ENCODE results near the gene TENM4. TPM values are rescaled to one million over a fixed set of nuclear protein-coding genes. Genes with fewer than 3 reads are reported as not detected.

The TENM4 gene
- total RNA-seq, 4 donors from 2014 or later: 2.3 to 18.9 (median 4.5) TPM

DNA sequence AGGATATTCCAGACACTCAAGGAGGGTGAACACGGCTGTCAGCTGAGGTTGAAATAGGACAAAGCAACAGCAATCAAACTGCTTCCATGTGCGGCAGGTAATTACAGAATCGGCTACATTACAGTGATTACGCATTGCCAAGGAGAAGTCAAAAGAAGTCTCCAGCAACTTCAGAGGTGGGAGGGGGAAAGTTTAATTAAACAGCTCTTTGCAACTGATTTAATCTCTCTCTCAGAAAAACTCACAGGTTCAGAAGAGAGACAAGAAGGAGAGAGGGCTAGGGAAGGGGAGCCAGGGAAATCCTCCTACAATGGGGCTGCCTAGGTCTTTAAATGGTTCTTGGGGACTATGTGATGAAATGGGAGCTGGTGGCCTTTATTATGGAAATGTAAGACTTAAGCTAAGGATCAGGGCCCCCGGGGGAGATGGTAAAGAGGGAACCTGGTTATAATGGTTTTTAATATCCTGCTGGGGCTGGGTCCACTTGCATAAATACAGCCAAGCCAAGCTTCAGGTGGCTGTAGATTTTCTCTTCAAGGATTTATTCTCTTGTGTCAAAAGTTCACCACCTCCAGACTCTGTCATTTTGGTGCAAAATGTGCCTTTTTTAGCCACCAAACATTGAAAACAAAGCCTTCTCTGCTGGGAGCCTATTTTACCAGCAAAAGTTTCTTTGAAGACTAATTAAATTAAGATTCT lies 511.5 kb downstream of the TENM4 start:
- DNase-seq (ENCODE audit: low spot score): no peak
- ATAC-seq (ENCODE audit: low FRiP score): no peak
- TF ChIP-seq, protein P1, sequence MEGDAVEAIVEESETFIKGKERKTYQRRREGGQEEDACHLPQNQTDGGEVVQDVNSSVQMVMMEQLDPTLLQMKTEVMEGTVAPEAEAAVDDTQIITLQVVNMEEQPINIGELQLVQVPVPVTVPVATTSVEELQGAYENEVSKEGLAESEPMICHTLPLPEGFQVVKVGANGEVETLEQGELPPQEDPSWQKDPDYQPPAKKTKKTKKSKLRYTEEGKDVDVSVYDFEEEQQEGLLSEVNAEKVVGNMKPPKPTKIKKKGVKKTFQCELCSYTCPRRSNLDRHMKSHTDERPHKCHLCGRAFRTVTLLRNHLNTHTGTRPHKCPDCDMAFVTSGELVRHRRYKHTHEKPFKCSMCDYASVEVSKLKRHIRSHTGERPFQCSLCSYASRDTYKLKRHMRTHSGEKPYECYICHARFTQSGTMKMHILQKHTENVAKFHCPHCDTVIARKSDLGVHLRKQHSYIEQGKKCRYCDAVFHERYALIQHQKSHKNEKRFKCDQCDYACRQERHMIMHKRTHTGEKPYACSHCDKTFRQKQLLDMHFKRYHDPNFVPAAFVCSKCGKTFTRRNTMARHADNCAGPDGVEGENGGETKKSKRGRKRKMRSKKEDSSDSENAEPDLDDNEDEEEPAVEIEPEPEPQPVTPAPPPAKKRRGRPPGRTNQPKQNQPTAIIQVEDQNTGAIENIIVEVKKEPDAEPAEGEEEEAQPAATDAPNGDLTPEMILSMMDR (IDR thresholded peaks at IDR 0.05): no peak

DNA sequence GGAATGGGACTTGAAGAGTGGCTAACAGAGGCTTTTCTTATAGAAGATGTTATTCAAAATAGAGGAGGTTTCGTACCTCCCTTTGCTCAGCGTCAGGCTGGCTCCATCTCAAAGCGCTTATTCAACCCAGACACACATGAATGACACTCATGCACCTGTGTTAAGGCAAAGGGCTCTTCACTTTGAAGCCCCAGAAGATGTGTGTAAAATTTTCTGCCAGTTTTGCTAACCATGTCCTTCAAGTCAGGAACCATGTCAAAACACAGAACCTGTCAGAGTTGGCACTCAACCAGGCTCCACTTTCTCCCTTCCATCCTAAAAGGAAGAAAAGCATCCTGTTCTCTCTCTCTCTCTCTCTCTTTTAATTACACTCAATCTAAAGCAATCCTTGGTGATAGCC lies 513.3 kb downstream of the TENM4 start:
- DNase-seq (ENCODE audit: low spot score) (no peak), ATAC-seq (ENCODE audit: low FRiP score) (no peak)
- TF ChIP-seq, protein P1 (IDR thresholded peaks at IDR 0.05): no peak

DNA sequence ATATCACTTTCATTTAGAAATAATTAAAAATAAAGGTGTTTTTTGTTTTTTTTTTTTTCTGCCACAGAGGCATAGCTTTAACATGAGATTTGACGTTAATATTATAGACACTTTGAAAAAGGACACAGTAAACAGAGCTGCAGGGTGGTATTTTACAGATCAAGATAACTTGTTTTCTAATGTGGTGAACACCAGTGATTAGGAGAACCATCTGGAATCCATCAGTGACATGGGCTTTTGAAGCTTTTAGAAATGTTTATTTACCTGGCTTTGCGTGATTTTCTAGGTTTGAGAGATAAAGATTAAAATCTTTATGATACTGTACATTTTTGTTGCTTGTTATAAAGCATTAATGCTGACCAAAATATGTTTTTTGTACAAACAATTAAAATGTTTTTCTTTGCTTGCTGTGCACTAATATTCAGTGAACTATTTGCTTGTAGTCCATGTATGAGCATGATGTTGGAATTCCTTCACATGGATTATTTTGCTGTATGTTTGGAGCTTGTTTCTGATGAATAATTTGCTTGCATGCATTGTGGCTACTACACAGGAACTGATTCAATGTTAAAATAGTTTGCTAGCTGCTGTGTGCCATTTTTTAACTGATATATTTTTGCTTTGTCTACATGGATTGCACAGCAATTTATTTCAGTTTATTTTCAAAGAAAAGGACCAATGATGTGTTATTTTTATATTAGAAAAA lies 514.0 kb downstream of the TENM4 start:
- no peak for ATAC-seq (ENCODE audit: low FRiP score)
- DNase-seq (ENCODE audit: low spot score): no peak
- TF ChIP-seq, protein P1 (IDR thresholded peaks at IDR 0.05): no peak

DNA sequence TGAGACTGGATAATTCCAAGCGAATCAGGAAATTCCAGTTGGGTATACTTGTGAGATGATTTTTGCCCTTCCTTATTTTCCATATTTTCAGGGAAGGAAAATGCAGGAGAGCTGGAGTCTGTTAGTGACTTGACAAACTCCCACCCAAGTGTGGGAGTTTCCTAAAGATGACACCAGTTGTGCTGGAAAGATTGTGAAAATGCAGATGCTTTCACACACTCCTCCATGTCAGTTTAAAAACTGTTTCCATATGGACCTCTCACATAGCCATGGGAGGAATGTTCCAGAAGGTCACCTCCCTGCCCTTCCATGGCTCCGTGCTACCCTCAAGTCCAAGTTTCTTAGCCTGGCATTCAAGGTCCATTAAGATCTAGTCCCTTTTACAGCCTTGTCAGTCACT lies 515.4 kb downstream of the TENM4 start:
- ATAC-seq (ENCODE audit: low FRiP score) (no peak), DNase-seq (ENCODE audit: low spot score) (no peak)
- TF ChIP-seq, protein P1 (IDR thresholded peaks at IDR 0.05): no peak

DNA sequence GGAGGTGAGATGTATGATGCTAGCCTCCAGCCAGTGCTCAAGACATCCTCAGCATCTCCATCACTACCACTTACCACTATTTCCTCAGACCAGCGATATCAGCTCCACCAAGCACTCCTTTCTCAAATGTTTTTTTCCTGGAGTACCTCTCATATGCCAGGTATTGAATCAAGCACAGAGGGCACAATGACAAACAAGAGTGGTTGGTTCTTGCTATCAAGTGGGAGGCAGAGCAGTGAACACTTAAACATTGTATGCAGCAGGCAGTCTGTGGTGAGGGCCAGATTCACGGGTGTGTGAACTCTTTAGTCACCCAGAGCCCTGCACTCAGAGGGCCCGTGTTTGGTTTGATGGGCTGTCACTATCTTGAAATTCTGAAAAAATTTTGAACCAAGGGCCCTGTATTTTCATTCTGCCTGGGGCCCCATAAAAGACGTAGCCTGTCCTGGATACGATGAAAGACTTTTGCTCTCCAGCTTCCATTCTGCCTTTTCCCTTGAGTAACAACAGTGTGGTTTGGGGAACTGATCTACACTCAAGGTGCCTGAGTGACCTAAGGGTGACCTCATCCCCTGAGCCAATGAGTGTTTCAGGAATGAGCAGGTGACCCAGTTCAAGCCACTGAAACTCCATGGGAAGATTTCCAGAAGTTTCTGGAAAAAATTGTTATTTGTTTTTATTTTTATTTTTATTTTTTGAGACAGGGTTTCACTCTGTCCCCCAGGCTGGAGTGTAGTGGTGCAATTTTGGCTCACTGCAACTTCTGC lies 517.8 kb downstream of the TENM4 start:
- DNase-seq (ENCODE audit: low spot score) (no peak), ATAC-seq (ENCODE audit: low FRiP score) (no peak)
- TF ChIP-seq, protein P1 (IDR thresholded peaks at IDR 0.05): no peak

DNA sequence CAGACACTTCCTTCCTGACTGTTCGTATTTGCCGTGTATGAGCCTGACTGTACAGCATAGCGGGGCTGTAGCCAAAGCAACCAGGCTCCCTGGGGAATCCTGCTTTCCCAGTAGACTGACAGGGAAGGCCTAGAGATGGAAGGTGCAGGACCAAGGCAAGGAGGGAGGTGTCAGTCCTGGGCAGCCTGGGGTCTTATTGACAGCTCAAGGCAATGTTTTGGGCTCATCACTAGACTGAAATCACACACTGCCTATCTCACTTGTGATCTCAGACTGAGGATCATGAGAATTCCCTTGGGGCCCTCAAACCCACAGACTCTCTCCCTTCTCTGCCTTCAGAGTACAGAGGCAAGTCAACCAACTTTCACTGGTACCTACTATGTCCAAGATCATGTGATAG lies 519.3 kb downstream of the TENM4 start:
- DNase-seq (ENCODE audit: low spot score) (no peak), ATAC-seq (ENCODE audit: low FRiP score) (no peak)
- TF ChIP-seq, protein P1 (IDR thresholded peaks at IDR 0.05): no peak

All from omental fat pad (tissue), 4 donors.